Urothelium cell line (cell line): Measurements from ENCODE around the gene C10orf71.

Experiments
- DNase-seq: peaks from one replicate; pipeline ENCODE4 v3.0.0; 2011; ENCODE audit warnings: low spot score, mixed read lengths
- FAIRE-seq: peaks from 2 replicates; lab custom pipeline; 2011; peaks lifted over from hg19 to GRCh38; lab: Jason Lieb, UNC

C10orf71 gene

DNA sequence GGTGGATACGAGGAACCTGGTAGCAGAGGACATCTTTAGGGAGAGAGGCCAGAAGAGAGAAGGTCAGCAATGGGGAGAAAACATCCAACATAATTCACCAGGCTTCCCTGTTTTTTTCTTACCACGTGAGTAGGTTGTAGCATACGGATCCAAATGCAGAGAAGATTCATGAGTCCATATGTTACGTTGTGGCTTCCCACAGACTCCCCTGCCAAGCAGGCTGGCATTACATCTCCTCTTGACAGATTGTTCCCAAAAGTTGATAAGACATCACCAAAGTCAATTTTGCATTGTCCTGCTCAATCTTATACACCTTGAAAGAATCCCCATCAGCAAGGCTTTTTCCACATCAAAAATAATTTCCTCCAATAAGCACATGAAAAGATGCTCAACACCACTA is 57.2 kb downstream of the C10orf71 start:
- no peak for DNase-seq
- FAIRE-seq: no peak

DNA sequence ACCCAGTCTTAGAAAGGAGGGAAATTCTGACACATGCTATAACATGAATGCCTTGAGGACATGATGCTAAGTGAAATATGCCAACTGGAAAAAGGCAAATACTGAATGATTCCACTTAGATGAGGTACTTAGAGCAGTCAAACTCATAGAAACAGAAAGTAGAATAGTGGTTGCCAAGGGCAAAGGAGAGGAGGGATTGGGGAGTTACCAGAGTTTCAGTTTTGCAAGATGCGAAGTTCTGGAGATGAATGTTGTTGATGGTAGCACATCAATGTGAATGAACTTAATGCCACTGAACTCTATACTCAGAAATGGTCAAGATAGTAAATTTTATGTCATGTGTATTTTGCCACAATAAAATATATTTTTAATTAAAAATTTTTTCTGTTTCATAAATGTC is 58.0 kb downstream of the C10orf71 start:
- no peak for DNase-seq
- FAIRE-seq: no peak

DNA sequence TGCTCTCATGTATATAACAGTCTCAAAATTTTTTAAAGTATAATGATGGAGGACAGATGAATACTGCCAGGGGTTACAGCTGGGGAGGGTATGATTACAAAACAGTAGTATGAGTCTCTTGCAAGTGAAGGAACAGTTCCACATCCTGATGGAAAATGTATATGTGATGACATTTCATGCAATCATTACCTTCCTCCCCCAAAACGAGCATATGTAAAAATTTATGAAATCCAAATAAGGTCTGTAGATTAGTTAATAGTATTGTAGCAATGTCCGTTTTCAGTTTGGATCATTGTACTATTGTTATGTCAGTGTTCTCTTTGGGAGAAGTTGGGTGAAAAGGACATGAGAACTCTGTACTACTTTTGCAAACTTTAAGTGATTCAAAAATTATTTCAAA is 58.9 kb downstream of the C10orf71 start:
- FAIRE-seq (no peak), DNase-seq (no peak)

DNA sequence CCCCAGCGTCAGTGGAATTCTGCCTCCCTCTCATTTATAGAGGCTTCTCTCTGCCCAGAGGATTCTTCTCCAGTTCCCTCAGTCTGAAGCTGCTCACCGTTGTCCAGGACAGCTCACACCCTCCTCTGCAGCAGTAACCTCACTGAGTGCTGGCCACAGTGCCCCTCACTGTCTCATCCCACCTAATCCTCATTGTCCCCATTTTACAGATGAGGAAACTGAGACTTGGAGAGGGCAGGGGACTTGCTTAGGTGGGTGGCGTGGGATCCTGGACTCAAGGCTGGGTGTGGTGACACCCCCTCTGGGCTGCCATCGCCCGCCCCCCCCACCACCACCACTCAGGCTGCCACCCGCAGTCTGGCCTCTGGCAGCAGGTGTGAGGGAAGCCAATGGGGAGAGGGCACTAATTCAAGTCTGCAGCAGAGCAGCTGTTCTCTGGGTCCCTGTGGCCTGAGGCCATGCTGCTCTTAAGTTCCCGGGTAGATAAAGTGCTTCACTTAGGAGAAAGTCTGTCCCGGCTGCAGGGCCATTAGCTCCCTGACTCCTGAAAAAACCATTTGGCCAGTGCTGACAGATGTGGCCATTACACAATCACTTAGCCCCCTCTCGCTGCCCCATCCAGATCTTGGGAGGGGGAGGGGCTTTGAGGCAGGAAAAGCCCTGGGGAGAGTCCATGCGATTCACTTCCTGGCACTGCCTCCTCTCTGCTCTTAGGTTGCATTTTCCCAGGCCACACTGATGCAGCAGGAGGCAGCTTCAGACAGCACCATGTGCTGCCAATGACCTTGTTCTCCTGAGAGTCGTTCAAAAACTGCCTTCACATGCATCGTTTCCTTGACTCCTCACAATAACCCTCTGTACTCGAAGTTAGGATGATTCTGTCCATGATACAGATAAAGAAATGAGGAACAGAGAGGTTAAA is 60.6 kb downstream of the C10orf71 start:
- FAIRE-seq: peak; percentile 23
- DNase-seq: no peak

DNA sequence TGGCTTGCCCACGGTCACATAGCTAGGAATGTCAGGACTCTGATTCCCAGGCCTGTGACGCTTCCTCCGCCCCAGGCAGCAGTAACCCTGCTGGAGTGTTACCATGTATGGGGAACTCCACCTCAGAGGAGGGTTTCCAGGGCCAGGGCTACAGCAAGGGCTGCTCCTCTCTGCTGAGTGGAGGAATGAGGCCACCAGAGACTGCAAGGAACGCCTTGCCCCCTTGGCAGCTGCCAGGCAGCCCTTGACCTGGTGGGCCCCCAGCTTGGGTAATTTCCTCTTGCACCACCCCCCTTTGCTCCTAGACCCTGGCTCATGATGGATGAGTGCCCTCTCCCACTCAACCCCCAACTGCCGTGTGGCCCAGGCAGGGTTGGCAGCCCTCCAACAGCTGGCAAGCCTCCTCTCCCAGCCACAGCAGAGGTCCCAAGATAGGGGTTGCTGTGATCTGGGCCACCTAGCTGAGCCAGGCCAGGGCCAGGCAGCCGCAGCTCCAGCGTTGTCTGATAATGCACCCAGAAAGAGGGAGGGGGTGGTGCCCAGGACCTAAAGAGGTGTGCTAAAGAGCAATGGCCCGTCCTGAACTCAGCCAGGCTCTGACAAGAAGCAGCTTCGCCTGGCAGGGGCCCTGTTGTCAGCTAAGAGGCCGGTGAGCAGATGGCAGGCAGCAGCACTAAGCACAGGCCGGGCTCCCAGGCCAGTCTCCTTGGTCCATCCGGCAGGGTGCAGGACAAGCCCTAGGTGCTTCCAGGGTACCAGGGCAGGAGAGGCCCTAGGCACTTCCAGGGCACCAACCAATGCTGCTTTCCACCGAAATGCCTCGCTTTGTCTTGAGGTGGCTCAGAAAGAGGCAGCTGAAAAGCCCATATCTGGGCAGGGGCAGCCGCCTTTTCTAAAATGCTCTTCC is 61.6 kb downstream of the C10orf71 start:
- FAIRE-seq (no peak), DNase-seq (no peak)

DNA sequence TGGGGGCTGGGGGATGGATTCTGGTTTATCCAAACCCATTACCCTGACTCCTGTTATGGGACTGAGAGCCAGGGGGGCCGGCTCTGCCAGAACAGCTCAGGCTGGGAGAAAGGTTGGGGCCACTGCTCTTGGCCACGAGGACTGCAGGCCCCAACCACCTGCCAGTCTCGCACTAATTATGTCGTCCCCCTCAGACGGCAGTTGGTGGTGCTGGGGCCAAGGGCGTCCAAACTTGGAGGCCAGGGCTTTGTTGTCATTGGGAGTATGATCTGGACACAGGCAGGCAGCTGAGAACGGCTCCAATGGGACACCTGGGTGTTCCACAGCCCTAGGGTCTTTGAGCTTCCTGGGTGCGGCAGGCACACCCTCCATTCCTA is 62.2 kb downstream of the C10orf71 start:
- FAIRE-seq (no peak), DNase-seq (no peak)

DNA sequence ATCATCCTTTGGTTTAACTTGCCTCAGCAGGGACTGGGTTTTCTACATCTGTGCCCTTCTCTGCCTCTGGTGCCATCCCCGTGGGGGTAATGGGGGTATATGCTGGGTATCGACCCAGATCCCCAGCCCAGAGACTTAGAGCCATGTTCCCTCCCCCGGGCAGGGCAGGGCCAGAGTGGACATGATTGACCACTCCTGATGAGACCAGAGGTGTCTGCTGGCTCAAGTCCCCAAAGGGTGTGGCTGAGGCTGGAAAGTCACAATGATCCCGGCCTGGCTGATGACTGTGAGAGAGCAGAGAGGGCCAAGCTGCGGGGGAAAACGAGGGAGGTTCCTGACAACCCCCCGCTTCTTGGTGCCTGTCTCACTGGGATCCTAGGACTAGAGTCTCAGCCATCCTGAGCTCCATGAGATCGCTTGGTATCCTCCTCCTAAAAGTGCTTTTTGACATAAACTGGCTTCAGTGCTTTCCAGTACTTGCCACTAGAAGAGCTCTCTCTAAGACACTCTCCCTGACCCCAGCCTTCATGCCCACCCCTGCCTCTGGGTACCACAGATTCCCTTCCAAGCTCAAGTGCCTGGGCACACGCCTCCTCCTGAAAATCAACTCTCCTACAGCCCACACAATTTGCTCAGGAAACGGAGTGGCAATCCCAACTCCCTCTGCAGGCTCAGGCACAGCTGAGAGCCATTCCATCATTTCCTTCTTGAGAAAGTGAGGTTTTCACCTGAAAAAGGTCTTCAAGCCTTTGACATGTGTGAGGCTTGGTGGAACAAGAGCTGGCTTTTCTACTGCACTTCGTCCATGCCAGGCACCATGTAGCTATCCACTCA is 63.0 kb downstream of the C10orf71 start:
- DNase-seq (no peak), FAIRE-seq (no peak)

DNA sequence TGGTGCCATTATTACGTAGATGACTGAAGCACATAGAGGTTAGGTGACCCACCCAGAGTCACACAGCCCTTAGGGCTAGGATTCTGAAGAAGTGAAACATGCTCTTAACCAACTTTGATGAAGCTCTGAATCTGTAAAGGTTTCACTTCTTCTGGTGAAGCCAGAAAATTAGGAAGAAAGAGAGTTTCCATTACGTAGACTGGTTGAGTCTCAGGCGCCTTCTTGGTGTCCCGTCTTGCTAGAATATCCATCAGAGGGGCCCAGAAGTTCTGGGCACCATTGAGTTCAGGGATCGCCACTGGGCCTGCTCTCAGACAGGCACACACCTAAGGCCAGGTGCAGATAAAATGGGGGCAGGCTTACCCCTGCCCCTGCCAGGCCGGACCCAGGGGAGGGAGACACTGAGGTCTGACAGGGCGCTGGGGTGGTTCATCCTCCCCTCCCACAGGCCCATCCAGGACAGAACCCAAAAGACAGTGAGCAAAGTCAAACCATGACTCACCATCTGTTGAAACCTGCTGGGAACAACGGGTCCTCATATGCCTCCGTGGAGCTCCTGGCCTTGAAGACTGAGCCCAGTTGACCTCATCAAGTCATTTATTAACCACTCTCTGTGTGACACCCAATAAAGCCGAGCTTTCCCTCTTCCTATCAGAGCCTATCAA is 63.8 kb downstream of the C10orf71 start:
- FAIRE-seq: no peak
- DNase-seq: no peak

DNA sequence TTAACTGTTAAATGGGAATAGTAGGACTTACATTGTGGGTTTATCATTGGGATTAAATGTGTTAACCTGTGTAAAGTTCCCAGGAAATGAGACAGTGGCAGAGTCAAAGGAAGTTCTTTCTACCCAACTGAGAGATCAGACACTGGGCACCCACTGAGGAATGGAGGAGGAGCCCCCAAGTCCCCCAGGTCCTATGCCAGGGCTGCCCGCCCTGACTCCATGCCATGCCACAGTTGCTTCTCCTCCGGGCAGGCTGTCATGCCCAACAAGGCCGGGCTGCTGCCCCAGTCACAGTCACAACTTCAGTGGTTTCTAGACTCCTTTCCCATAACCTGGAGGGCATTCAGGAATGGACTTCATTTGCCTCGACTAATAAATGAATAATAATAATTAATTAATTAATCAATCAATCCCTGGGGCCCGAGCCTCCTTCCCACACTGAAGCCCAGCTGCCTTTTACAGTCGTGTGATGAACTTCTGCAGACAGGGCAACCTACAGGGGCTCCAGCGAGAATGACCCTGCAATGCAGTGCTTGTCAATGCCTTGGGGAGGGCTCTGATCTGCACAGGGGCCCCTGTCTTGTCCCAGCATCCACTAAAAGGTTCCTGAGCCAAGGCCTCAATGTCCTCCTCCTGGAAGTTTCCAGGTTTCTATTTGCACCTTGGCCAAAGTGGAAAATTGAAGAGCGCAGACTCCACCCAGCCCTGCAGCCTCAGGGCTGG is 64.5 kb downstream of the C10orf71 start:
- FAIRE-seq (no peak), DNase-seq (no peak)

DNA sequence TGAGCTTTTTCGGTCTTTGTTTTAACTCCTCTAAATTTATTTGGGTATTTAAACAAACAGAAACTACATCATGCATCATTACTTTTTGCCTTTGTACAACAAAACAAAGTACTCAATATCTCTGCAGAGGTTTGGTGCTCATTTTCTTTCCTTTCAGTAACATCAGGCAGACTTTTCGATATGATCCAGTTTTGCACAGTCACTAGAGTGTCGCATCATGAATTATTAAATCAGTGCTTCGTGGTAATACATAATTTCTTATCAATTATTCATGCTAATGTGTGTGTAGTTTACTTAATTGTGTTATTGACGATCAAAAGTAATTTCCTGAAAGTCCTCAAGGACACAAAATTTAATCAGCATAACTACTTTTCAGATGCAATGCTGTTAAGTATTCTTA is 65.1 kb downstream of the C10orf71 start:
- DNase-seq (no peak), FAIRE-seq (no peak)

DNA sequence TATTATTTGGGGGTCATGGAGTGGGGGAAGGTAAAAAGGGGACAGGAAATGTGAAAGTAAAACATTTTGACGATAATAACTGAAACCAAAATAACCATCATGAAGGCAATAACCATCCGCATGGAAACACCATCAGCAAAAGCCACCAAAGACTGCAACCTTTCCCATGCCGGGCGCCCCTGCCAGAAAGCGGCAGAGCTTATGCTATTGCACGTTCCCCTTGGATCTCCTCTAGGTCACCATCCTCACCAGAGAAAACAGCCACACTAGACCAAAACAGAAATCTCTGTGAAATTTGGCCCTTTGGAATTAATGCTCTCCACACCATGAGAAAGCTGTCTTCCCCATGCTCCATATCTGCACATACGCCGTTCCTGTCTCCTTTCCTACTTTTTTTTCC is 65.8 kb downstream of the C10orf71 start:
- FAIRE-seq: no peak
- no peak for DNase-seq

DNA sequence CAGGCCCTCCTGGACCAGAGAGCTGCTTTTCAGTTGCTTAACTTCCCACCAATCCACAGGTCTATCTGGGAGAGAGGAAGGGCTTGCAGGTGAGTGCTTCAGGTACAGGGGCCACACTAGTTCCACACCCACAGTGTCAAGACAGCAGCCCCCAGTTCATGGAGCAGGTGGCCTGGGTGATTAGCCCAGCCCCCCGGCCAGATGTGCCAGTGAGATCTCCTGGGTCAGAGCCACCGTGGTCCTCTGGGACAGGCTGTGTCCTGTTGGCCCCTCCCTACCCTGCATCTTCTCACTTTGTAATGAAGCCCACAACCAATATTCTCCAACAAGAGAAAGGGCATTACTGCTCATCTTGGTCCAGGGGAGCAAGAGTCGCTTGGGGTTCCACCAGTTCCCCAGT is 66.3 kb downstream of the C10orf71 start:
- no peak for DNase-seq
- no peak for FAIRE-seq

DNA sequence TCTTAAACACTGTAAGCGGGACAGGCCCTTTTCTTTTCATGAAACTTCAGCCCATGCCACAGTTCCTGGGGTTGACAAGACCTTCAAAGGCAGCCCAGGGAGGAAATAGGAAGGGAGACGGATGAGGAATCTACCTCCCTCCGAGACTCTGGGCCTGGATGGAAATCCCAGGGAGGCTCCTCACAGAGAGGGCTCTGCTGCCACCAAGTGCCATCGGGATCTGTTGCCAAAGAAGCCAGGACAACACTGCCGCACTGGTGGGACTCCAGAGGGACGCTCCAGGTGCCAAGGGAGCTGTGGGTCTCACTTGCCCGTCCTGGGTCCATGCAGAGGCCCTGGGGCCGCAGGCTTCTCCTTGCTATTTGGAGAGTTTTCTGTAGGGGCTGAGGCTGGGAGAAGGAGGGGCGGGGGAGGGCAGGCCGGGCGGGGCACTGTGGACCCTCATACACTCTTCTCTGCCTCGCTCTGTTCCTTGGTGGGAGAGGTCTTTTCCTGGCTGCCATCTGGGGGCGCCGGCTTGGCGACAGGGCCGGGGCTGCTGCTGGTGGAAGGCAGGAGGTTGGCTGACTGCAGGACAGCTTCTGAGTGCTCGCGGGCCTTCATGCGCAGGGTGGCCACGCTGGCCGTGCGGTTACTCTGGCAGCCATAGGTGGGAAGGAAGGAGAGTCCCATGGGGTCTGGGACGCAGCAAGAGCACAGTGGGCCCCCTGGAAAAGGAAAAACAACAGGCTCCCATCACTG is 66.9 kb downstream of the C10orf71 start:
- DNase-seq (no peak), FAIRE-seq (no peak)

DNA sequence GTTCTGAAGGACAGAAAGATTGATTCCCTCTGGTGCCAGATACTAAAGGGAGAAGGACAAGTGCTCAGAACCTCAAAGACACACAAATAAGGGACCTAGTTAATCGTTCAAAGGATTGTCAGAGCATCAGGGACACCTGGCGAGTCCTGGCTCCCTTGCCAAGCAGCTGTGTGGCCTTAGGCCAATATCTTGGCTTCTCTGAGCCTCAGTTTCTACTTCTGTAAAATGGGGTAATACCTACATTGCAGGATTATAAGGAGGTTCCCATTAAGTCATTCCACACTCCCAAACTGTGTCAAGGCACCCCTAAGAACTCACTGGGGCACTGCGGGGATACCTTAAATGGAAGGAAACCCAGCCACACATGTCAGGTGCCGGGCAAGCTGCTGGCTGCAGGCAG is 67.5 kb downstream of the C10orf71 start:
- FAIRE-seq: no peak
- no peak for DNase-seq

DNA sequence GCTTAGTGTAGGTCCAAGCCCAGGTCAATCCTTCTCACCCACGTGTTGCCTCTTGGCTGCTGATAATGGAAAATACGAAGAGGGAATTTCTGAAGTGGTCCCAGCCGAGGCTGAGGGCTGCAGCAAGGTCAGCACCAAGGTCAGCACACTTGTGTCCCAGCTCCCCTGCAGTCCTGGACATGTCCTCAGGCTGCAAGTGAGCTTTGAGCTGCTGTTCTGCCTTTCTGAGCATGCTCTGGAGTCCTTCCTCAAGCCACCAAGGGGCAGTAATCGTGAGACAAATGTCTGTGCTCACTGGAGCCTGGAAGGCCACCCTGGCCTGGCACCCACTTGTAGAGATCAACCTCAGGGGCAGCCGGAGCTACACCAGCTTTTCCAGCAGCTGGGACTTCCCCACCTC is 68.6 kb downstream of the C10orf71 start:
- DNase-seq: peak; percentile 37
- no peak for FAIRE-seq

DNA sequence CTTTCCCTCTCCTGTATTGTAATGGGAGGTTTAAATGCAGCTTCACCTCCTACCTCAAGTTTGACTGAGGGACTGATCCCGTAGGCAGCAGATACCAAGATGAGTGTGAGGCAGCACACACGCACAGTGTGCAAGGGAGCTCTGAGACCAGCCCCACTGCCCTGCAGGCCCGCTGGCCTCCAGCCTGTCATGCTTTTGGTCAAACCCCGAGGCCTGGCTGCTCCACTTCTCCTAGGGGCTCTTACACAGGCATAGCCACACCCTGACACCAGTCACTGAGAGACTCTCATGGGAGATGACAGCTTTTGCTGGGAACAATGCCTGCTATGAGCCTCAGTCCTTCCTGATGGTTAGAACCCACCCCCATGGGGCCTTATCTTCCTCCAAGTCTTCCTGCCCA is 69.3 kb downstream of the C10orf71 start:
- FAIRE-seq (no peak), DNase-seq (no peak)

DNA sequence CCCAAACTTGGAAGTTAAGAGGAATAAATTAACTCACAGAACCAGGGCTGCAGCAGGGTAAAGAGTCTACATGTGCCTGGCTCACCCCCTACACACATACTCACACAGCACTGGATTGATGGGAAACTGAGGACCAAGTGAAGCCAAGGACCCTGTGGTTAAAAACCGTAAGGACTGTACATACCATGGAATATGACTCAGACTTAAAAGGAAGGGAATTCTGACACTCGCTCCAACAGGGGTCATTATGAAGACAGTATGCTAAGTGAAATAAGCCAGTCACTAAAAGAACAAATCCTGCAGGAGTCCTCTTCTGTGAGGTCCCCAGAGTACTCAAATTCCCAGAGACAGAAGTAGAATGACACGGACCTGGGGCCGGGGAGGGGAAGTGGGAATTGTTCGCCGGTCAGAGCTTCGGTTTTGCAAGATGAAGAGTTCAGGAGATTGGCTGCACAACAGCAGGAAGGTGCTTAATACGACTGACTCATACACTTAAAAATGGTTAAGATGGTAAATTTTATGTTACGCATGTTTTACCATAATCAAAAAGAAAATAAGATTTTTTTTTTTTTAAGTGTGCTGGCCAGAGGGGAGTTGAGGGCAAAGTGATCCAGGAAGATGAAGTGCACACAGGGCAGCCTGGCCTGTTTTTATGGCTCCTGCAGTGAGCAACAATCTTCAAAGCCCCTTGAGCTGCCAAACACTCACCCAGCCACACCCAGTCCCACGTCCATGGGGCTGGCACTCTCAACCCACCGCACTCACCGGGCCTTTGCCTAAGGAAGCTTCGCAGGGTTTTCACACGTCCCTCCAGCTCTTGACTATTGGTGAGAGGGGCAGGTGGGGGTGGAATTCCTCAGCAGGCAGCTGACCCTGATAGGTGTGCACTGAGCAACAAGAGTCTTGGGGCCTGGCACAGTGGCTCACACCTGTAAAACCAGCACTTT is 70.5 kb downstream of the C10orf71 start:
- peak; percentile 20 for FAIRE-seq

More for the DNA sequence above, 70.5 kb downstream of the C10orf71 start:
- DNase-seq: peak; percentile 36
